NCI-H2029 (cell line): ENCODE measurements around the gene HLA-DPB1.
"Not testable (repeated sequence)": the region's sequence is repeated elsewhere in the genome, so short reads cannot be mapped to it uniquely, and the experiment has no call there.

ENCODE experiments used
- DNase-seq: peaks from one replicate; lab custom pipeline; 2025; lab: John Stamatoyannopoulos, UW

Gene HLA-DPB1

DNA sequence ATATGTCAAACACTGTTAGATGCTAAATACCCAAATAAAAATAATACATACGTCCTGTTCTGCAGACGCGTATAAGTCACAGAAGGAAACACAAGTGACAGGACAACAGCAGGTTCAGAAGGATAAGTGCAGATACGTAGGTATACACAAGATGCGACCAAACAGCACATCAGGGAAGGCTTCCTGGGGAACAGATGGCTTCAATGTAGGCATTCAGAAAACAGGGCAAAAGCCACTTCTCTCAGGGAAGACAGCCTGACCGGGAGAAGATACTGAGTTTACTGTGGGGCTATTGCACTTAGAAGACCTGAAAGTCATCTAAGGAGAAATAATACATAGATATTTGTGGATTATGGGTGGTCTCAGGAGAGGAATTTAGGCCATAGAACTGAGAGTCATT lies 4.2 kb upstream of the HLA-DPB1 start:
- no peak for DNase-seq

- DNase-seq: no peak
These were observed 3.2 kb upstream of the HLA-DPB1 start for GRCh38 chr6:33072508-33073100.

DNA sequence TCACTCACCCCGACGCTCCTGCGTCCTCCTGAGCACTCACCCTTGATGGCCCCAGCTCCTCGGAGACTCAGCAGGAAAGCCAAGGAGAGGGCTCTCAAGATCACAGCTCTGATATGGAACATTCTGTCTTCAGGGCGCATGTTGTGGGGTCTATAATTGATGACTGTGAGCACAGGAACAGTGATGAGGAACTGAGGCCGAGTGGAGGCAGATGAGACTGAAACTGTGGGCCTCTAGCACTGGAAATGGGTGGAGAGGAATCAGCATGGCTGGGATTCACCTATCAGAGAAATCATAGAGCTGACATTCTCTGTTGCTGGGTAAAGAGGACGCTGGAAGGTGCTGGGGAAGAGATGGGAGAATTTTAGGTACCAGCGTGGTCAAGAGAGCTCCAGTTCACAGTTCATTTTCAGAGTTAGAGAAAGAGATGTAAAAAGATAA lies 2.3 kb upstream of the HLA-DPB1 start, which contains the start of gene HLA-DPA1:
Gene HLA-DPA1, minus strand, starts transcription at position 219 of the 441 bp plus-strand sequence.
- DNase-seq: no peak

DNA sequence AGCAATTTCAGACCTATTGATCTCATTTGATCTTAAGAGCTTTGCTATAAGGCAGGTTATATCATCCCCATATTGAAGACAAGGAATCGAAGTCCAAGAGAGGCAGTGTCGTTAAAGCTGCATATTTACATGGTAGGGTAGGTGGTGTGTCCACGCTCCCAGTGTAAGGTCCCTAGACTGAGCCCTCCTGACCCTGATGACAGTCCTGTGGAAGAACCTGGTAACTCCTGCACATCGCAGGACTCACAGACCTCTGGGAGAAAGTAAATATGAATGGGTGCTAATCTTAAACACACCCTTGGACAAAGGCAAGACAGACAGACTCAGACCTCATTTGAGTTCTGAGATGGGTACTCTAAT lies 602 bp upstream of the HLA-DPB1 start:
- DNase-seq: no peak

DNA sequence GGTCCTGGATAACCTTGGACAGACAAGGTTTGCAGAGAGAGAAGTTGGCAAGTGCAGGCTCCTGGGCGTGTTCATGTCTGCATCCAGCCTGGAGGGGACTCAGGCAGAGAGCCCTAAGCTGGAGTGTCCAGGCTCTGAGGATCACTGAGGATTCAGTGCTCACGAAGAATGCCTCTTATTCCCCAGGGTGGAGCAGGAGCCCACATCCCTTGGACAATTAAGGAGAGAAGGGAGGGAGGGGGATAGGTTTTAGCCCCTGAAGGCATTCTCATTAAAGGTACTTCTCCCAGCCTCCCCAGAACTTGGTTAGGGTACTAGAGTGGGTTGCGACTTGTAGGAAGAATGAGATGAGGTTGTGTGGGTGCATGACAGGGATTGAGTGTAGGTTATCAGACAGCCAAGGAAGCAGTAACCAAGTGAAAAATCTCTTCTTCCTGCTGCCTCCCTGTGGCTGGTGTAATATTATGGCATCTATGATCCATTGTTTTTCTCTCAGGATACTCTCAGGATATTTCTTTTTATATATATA lies 680 bp downstream of the HLA-DPB1 start:
- DNase-seq: no peak

- DNase-seq: no peak
These were observed 2.1 kb downstream of the HLA-DPB1 start for GRCh38 chr6:33077908-33078307.

- no peak for DNase-seq
These were observed 2.7 kb downstream of the HLA-DPB1 start for GRCh38 chr6:33078442-33078841.

- no peak for DNase-seq
These were observed 3.2 kb downstream of the HLA-DPB1 start for GRCh38 chr6:33078919-33079521.

GRCh38 chr6:33079580-33079979 lies 3.8 kb downstream of the HLA-DPB1 start:
- DNase-seq: no peak

GRCh38 chr6:33080127-33081089 lies 4.6 kb downstream of the HLA-DPB1 start:
- no peak for DNase-seq

GRCh38 chr6:33081098-33081824 lies 5.5 kb downstream of the HLA-DPB1 start:
- no peak for DNase-seq

- no peak for DNase-seq
These were observed 6.9 kb downstream of the HLA-DPB1 start for GRCh38 chr6:33082702-33083101.

DNA sequence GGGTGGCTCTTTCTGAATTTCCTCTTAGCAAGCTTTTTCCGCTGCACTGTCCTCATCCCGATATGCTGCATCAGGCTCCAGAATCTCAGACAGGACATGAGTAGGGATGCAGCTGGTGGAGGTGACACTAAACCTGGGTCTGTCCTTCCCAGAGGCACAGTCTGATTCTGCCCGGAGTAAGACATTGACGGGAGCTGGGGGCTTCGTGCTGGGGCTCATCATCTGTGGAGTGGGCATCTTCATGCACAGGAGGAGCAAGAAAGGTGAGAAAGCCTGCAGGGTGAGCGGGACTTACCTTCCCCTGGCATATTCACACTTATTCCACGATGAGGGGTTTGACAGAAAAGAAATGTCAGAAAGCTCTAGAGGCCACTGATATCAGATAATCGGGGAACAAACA lies 9.8 kb downstream of the HLA-DPB1 start:
- DNase-seq: no peak

DNA sequence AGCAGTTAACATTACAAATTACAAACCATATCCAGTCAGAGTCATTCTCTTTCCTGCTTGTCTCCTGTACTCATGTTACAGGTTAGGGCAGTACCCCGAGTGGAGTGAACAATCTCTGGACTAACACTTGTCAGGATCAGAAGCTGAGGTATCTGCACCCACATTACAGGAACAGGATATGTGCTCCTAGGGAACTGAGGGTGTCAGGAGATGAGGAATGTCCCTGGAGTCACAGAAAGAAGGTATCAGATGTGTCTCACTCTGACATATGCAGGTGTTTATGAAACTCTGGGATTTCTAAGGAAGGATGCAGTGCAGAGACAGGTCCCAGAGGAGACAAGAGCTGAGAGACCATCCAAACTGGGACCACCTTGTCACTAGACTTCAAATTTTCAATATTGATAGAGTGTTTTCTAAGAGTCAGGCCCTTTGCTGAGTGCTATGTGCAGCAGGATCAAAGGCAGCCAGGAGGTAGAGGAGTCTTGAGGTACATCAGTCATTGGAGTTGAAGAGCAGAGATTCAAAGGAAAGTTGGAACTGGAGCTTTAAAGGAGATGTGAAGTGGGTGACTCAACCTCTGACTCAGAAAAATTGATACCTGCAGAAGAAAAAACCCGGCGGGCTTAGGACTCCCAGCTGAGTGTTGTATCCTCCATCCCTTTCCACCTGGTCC lies 12.6 kb downstream of the HLA-DPB1 start:
- no peak for DNase-seq

DNA sequence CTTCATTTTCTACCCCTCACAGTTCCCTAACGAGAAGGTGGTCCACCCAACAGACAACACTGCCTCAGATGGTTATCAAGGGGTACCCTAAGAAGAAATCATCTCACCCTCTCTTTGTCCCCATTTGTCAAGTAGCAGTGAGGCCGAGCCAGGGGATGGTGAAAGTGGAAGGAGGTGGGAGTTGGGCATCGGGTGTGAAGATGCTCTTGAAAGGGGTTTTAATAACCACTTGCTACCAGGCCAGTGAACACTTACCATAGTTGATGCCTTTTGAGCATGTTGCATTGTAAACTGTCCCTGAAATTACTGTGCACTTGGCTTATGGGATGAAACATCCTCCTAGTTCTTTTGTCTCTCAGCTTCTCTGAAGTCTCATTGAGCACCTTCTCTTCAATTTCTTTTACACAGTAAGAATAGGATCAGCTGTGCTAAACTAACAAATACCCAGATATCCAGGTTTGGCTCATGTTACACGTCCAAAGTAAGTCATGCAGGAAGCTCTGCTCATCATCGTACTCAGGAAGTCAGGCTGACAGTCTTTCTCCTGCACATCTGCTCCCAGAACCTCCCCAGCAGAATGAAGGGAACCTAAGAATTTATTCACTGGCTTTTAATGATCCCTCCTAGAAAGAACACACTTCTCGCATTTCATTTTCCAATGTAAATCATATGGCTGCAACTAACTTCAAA lies 13.3 kb downstream of the HLA-DPB1 start:
- DNase-seq: no peak

DNA sequence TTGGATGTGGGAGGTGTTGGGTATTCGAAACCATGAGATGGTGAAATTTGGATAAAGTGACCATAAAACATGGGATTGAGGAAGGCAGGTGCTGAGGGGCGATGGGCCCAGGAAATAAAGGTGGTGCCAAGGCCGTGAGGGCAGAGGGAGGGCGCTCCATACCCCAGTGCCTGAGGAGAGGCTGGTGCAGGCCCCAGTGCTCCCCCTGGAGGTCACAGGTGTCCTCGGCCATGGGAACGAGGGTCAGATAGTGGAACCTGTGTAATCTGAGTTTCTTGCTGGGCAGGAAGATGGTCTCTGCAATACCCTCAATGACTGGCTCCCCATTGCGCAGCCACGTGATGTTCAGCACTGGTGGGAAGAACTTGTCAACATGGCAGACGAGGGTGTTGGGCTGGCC lies 16.2 kb downstream of the HLA-DPB1 start:
- no peak for DNase-seq

- DNase-seq: no peak
These were observed 16.6 kb downstream of the HLA-DPB1 start for GRCh38 chr6:33092385-33092784.

- DNase-seq: no peak
These were observed 18.1 kb downstream of the HLA-DPB1 start for GRCh38 chr6:33093855-33094254.

GRCh38 chr6:33095681-33096080 lies 19.9 kb downstream of the HLA-DPB1 start:
- no peak for DNase-seq

DNA sequence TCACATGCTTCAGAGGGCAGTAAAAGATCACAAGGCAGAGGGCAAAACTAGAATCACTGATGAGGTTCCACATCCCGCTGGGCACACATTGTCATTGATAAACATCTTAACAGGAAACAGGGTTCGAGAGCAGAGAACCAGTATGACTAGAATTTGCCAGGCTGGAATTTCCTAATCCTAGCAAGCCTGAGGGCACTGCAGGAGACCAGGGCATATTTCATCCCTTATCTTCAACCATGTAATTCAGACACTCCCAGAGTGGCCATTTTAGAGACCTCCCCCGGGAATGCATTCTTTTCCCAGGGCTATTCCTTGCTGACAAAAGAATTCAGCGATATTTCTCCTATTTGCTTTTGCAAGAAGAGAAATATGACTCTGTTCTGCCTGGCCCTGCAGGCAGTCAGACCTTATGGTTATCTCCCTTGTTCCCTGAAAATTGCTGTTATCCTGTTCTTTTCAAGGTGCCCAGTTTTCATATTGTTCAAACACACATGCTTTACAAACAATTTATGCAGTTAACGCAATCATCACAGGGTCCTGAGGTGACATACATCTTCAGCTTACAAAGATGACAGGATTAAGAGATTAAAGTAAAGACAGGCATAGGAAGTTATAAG lies 25.4 kb downstream of the HLA-DPB1 start:
- DNase-seq: not testable (repeated sequence)
